ENCODE measurements around the gene FLVCR1. TPM values are rescaled to one million over a fixed set of nuclear protein-coding genes. Genes with fewer than 3 reads are reported as not detected.

FLVCR1 gene
- total RNA-seq, 1 donor from 2014 or later = 11.3 TPM

DNA sequence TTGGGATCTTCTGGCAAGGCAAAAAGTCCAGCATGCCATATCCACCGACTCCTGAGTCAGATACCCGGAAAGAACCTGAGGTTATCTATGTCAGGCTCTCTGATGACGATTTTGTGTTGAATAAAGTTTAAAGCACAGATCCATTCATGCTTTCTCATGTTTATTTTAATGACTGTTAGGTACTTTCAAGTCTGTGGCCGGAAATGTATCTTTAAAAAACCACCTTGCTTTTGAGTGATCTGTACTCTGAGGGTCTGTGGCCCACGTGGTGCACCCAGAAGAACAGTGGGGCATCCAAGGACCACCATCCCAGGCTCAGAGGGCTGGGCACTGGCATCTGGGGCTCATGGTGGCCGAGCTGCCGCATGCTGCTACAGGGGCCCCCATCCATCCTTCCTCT, 62.2 kb downstream of the FLVCR1 start:
- DNase-seq = no peak
- TF ChIP-seq CTCF (IDR thresholded peaks at IDR 0.05) = no peak
- Histone ChIP-seq H3K4me3 (no peak overlapping the region), H3K9me3 (no peaks in the 10 kb centered on the region), H3K27me3 (no peaks in the 10 kb centered on the region), H3K4me1 (peaks cover 3% of the 10 kb centered on the region), H3K27ac (no peak overlapping the region), H3K36me3 (no peaks in the 10 kb centered on the region)
- ATAC-seq = no peak
- intact Hi-C loops (cut with DNase I) = no loop called here

GRCh38 chr1:212920896-212921295, 62.8 kb downstream of the FLVCR1 start:
- intact Hi-C loops (cut with DNase I) = no loop called here

GRCh38 chr1:212922016-212922415, 63.9 kb downstream of the FLVCR1 start:
- intact Hi-C loops (cut with DNase I) = no loop called here
- no peak for TF ChIP-seq CTCF (IDR thresholded peaks at IDR 0.05)

More at GRCh38 chr1:212920896-212921295, 62.8 kb downstream of the FLVCR1 start:
- Histone ChIP-seq H3K27ac (no peak overlapping the region), H3K4me3 (no peak overlapping the region), H3K4me1 (no peaks in the 10 kb centered on the region), H3K9me3 (no peaks in the 10 kb centered on the region), H3K27me3 (no peaks in the 10 kb centered on the region), H3K36me3 (no peaks in the 10 kb centered on the region)
- DNase-seq (no peak), ATAC-seq (no peak)
- peak; percentile 30 for TF ChIP-seq CTCF (IDR thresholded peaks at IDR 0.05)

GRCh38 chr1:212926372-212926771, 68.3 kb downstream of the FLVCR1 start:
- Histone ChIP-seq H3K9me3 (no peaks in the 10 kb centered on the region), H3K4me3 (no peak overlapping the region), H3K36me3 (no peaks in the 10 kb centered on the region), H3K27me3 (no peaks in the 10 kb centered on the region), H3K27ac (no peak overlapping the region), H3K4me1 (no peaks in the 10 kb centered on the region)
- intact Hi-C loops (cut with DNase I) = no loop called here
- DNase-seq = no peak
- no peak for ATAC-seq
- no peak for TF ChIP-seq CTCF (IDR thresholded peaks at IDR 0.05)

More at GRCh38 chr1:212922016-212922415, 63.9 kb downstream of the FLVCR1 start:
- H3K4me1 ChIP-seq = no peaks in the 10 kb centered on the region
- H3K36me3 ChIP-seq = no peaks in the 10 kb centered on the region
- H3K4me3 ChIP-seq = no peak overlapping the region
- H3K27me3 ChIP-seq = no peaks in the 10 kb centered on the region
- no peaks in the 10 kb centered on the region for H3K9me3 ChIP-seq
- H3K27ac ChIP-seq = no peak overlapping the region
- DNase-seq (no peak), ATAC-seq (peak; percentile 36)

GRCh38 chr1:212928323-212929291, 70.5 kb downstream of the FLVCR1 start:
- H3K4me3 ChIP-seq = no peak overlapping the region
- H3K4me1 ChIP-seq = no peaks in the 10 kb centered on the region
- intact Hi-C loops (cut with DNase I) = no loop called here
- H3K36me3 ChIP-seq = no peaks in the 10 kb centered on the region
- H3K9me3 ChIP-seq = no peaks in the 10 kb centered on the region
- DNase-seq (no peak), ATAC-seq (peak; percentile 15)
- no peak overlapping the region for H3K27ac ChIP-seq
- TF ChIP-seq CTCF (IDR thresholded peaks at IDR 0.05) = no peak
- H3K27me3 ChIP-seq = no peaks in the 10 kb centered on the region
